DMS114 treated with DMSO at 0.1 percent for 48 hours (cell line): ENCODE results near the gene UQCC5.

Experiments
- DNase-seq: peaks from one replicate; lab custom pipeline; 2025; ENCODE audit not compliant: unreplicated experiment; lab: John Stamatoyannopoulos, UW

UQCC5 gene

GRCh38 chr3:52536369-52537164, at the start of gene UQCC5:
UQCC5 (plus strand) TSS chr3:52536605; CDS start chr3:52536756, 151 bp downstream.
- peak; percentile 92 for DNase-seq

GRCh38 chr3:52487050-52487787, 49.2 kb upstream of the UQCC5 start:
- no peak for DNase-seq

- no peak for DNase-seq
Observed at GRCh38 chr3:52487788-52488691, 48.4 kb upstream of the UQCC5 start.

GRCh38 chr3:52488746-52489145, 47.7 kb upstream of the UQCC5 start:
- DNase-seq = no peak

GRCh38 chr3:52489453-52489852, 47.0 kb upstream of the UQCC5 start:
- no peak for DNase-seq

- no peak for DNase-seq
Observed at GRCh38 chr3:52490035-52490938, 46.1 kb upstream of the UQCC5 start.

- DNase-seq = no peak
Observed at GRCh38 chr3:52490939-52491526, 45.4 kb upstream of the UQCC5 start.

- DNase-seq = no peak
Observed at GRCh38 chr3:52492059-52492458, 44.3 kb upstream of the UQCC5 start.

GRCh38 chr3:52493232-52494017, 43.0 kb upstream of the UQCC5 start:
- no peak for DNase-seq

GRCh38 chr3:52494445-52494844, 42.0 kb upstream of the UQCC5 start:
- DNase-seq = no peak

- no peak for DNase-seq
Observed at GRCh38 chr3:52494886-52495495, 41.4 kb upstream of the UQCC5 start, which contains the start of gene STAB1. STAB1 (plus strand) TSS chr3:52495338; CDS start chr3:52495414, 76 bp downstream.

- DNase-seq = no peak
Observed at GRCh38 chr3:52495777-52496602, 40.4 kb upstream of the UQCC5 start.

- DNase-seq = no peak
Observed at GRCh38 chr3:52498137-52499054, 38.0 kb upstream of the UQCC5 start.

GRCh38 chr3:52501046-52501445, 35.4 kb upstream of the UQCC5 start:
- no peak for DNase-seq

GRCh38 chr3:52502001-52502400, 34.4 kb upstream of the UQCC5 start:
- no peak for DNase-seq

- DNase-seq = no peak
Observed at GRCh38 chr3:52502808-52503350, 33.5 kb upstream of the UQCC5 start.
